NCI-H446 (cell line): ENCODE data around the gene AJAP1.
"Not testable (repeated sequence)": the region's sequence is repeated elsewhere in the genome, so short reads cannot be mapped to it uniquely, and the experiment has no call there.

ENCODE experiments used
- DNase-seq, 2 experiments: peaks; one replicate each; lab custom pipeline; 2025; lab: John Stamatoyannopoulos, UW

Gene AJAP1

GRCh38 chr1:4653796-4654725 lies at the start of gene AJAP1:
Gene AJAP1 (plus strand): TSS chr1:4654609. CDS start chr1:4655426, 817 bp downstream.
- no peak for DNase-seq

- DNase-seq: no peak
Observed at GRCh38 chr1:4605158-4605557, 49.3 kb upstream of the AJAP1 start.

- DNase-seq: no peak
Observed at GRCh38 chr1:4611563-4612341, 42.7 kb upstream of the AJAP1 start.

GRCh38 chr1:4612991-4613390 lies 41.4 kb upstream of the AJAP1 start:
- DNase-seq: no peak

- no peak for DNase-seq
Observed at GRCh38 chr1:4613606-4614370, 40.6 kb upstream of the AJAP1 start.

- DNase-seq: no peak
Observed at GRCh38 chr1:4614371-4615137, 39.9 kb upstream of the AJAP1 start.

GRCh38 chr1:4615138-4615470 lies 39.3 kb upstream of the AJAP1 start:
- no peak for DNase-seq

- no peak for DNase-seq
Observed at GRCh38 chr1:4615501-4615900, 38.9 kb upstream of the AJAP1 start.

- DNase-seq: no peak
Observed at GRCh38 chr1:4616831-4617465, 37.5 kb upstream of the AJAP1 start.

- DNase-seq: no peak
Observed at GRCh38 chr1:4617506-4617905, 36.9 kb upstream of the AJAP1 start.

- DNase-seq: not testable (repeated sequence)
Observed at GRCh38 chr1:4618827-4619226, 35.6 kb upstream of the AJAP1 start.

GRCh38 chr1:4621646-4622045 lies 32.8 kb upstream of the AJAP1 start:
- no peak for DNase-seq

- DNase-seq: no peak
Observed at GRCh38 chr1:4622821-4623220, 31.6 kb upstream of the AJAP1 start.

GRCh38 chr1:4624141-4624715 lies 30.2 kb upstream of the AJAP1 start:
- no peak for DNase-seq

- DNase-seq: no peak
Observed at GRCh38 chr1:4624801-4625200, 29.6 kb upstream of the AJAP1 start.

- DNase-seq: no peak
Observed at GRCh38 chr1:4626061-4626460, 28.3 kb upstream of the AJAP1 start.

- no peak for DNase-seq
Observed at GRCh38 chr1:4626560-4627319, 27.7 kb upstream of the AJAP1 start.

GRCh38 chr1:4627353-4627752 lies 27.1 kb upstream of the AJAP1 start:
- no peak for DNase-seq

- no peak for DNase-seq
Observed at GRCh38 chr1:4628992-4629391, 25.4 kb upstream of the AJAP1 start.

- DNase-seq: no peak
Observed at GRCh38 chr1:4630561-4630960, 23.8 kb upstream of the AJAP1 start.
